ENCODE data around the gene MAB21L2. TPM values are rescaled to one million over a fixed set of nuclear protein-coding genes. Genes with fewer than 3 reads are reported as not detected.
A peak's percentile ranks its signal among the peaks of the same experiment; 100 is the strongest.

Gene MAB21L2
- total and polyA plus RNA-seq, 7 experiments from 2014 or later: not detected

- H3K27ac ChIP-seq (ENCODE audit: low read depth, low read length): no peak overlapping the region
- no peaks in the 10 kb centered on the region for H3K27me3 Mint-ChIP-seq
- CTCF ChIA-PET: no interaction called here
- H3K36me3 Mint-ChIP-seq: peaks cover 17 to 67% (median 58%) of the 10 kb centered on the region in 5 donors
- H3K4me3 ChIP-seq (ENCODE audit: low read length): no peak overlapping the region
- H3K9me3 ChIP-seq (ENCODE audit: control insufficient read depth in 2 of 3, low read length in 3 of 3): no peaks in the 10 kb centered on the region
- intact Hi-C loops (cut with micrococcal nuclease): no loop called here
- H3K9me3 Mint-ChIP-seq: peaks cover 0 to 6% (median 0%) of the 10 kb centered on the region in 11 donors
- POLR2A ChIA-PET: no interaction called here
- peaks cover 0 to 23% (median 0%) of the 10 kb centered on the region in 3 experiments for H3K36me3 ChIP-seq (ENCODE audit: control insufficient read depth in 2 of 3, insufficient read depth in 3 of 3, low read length in 3 of 3)
- H3K27ac Mint-ChIP-seq: no peak overlapping the region
- no peaks in the 10 kb centered on the region for H3K27me3 ChIP-seq (ENCODE audit: control insufficient read depth in 2 of 2, insufficient read depth in 2 of 2, low read length in 2 of 2)
- DNase-seq (no peak), ATAC-seq (no peak)
- H3K4me1 Mint-ChIP-seq: peaks cover 0 to 2% (median 0%) of the 10 kb centered on the region in 7 donors
- H3K4me1 ChIP-seq (ENCODE audit: control insufficient read depth in 2 of 2, insufficient read depth in 2 of 2, low read length in 2 of 2): no peaks in the 10 kb centered on the region
- H3K4me3 Mint-ChIP-seq: no peak overlapping the region
Measured at GRCh38 chr4:150581056-150581605, 820 bp upstream of the MAB21L2 start.

GRCh38 chr4:150581641-150582051, 305 bp upstream of the MAB21L2 start:
- no peak overlapping the region for H3K4me3 ChIP-seq (ENCODE audit: low read length)
- H3K4me1 ChIP-seq (ENCODE audit: control insufficient read depth in 2 of 2, insufficient read depth in 2 of 2, low read length in 2 of 2): no peaks in the 10 kb centered on the region
- Mint-ChIP-seq H3K36me3 (peaks cover 17 to 71% (median 63%) of the 10 kb centered on the region in 5 donors), H3K4me3 (no peak overlapping the region), H3K4me1 (peaks cover 0 to 2% (median 0%) of the 10 kb centered on the region in 7 donors), H3K27ac (no peak overlapping the region), H3K9me3 (peaks cover 0 to 6% (median 0%) of the 10 kb centered on the region in 11 donors), H3K27me3 (no peaks in the 10 kb centered on the region)
- no peak for DNase-seq
- H3K27ac ChIP-seq (ENCODE audit: low read depth, low read length): no peak overlapping the region
- ChIA-PET POLR2A (no interaction called here), CTCF (no interaction called here)
- no peak for ATAC-seq
- H3K9me3 ChIP-seq (ENCODE audit: control insufficient read depth in 2 of 3, low read length in 3 of 3): no peaks in the 10 kb centered on the region
- no peaks in the 10 kb centered on the region for H3K27me3 ChIP-seq (ENCODE audit: control insufficient read depth in 2 of 2, insufficient read depth in 2 of 2, low read length in 2 of 2)
- H3K36me3 ChIP-seq (ENCODE audit: control insufficient read depth in 2 of 3, insufficient read depth in 3 of 3, low read length in 3 of 3): peaks cover 0 to 23% (median 0%) of the 10 kb centered on the region in 3 experiments
- intact Hi-C loops (cut with micrococcal nuclease): no loop called here

GRCh38 chr4:150582873-150583286, 929 bp downstream of the MAB21L2 start:
- Mint-ChIP-seq H3K4me1 (peaks cover 0 to 2% (median 0%) of the 10 kb centered on the region in 7 donors), H3K4me3 (no peak overlapping the region), H3K27me3 (no peaks in the 10 kb centered on the region), H3K9me3 (peaks cover 0 to 6% (median 0%) of the 10 kb centered on the region in 11 donors), H3K36me3 (peaks cover 17 to 78% (median 64%) of the 10 kb centered on the region in 5 donors), H3K27ac (no peak overlapping the region)
- intact Hi-C loops (cut with micrococcal nuclease): no loop called here
- H3K27me3 ChIP-seq (ENCODE audit: control insufficient read depth in 2 of 2, insufficient read depth in 2 of 2, low read length in 2 of 2): no peaks in the 10 kb centered on the region
- no peaks in the 10 kb centered on the region for H3K4me1 ChIP-seq (ENCODE audit: control insufficient read depth in 2 of 2, insufficient read depth in 2 of 2, low read length in 2 of 2)
- H3K27ac ChIP-seq (ENCODE audit: low read depth, low read length): no peak overlapping the region
- CTCF ChIA-PET: no interaction called here
- POLR2A ChIA-PET: no interaction called here
- H3K9me3 ChIP-seq (ENCODE audit: control insufficient read depth in 2 of 3, low read length in 3 of 3): no peaks in the 10 kb centered on the region
- no peak overlapping the region for H3K4me3 ChIP-seq (ENCODE audit: low read length)
- ATAC-seq: no peak
- H3K36me3 ChIP-seq (ENCODE audit: control insufficient read depth in 2 of 3, insufficient read depth in 3 of 3, low read length in 3 of 3): peaks cover 0 to 28% (median 0%) of the 10 kb centered on the region in 3 experiments
- no peak for DNase-seq

GRCh38 chr4:150583287-150584110, 1.5 kb downstream of the MAB21L2 start:
- H3K9me3 Mint-ChIP-seq: peaks cover 0 to 6% (median 0%) of the 10 kb centered on the region in 11 donors
- no peak overlapping the region for H3K4me3 Mint-ChIP-seq
- intact Hi-C loops (cut with micrococcal nuclease): no loop called here
- H3K27me3 Mint-ChIP-seq: no peaks in the 10 kb centered on the region
- ChIA-PET CTCF (no interaction called here), POLR2A (no interaction called here)
- no peak overlapping the region for H3K27ac Mint-ChIP-seq
- Histone ChIP-seq H3K4me1 (ENCODE audit: control insufficient read depth in 2 of 2, insufficient read depth in 2 of 2, low read length in 2 of 2) (no peaks in the 10 kb centered on the region), H3K4me3 (ENCODE audit: low read length) (no peak overlapping the region), H3K27ac (ENCODE audit: low read depth, low read length) (no peak overlapping the region), H3K36me3 (ENCODE audit: control insufficient read depth in 2 of 3, insufficient read depth in 3 of 3, low read length in 3 of 3) (peaks cover 0 to 34% (median 0%) of the 10 kb centered on the region in 3 experiments), H3K9me3 (ENCODE audit: control insufficient read depth in 2 of 3, low read length in 3 of 3) (no peaks in the 10 kb centered on the region), H3K27me3 (ENCODE audit: control insufficient read depth in 2 of 2, insufficient read depth in 2 of 2, low read length in 2 of 2) (no peaks in the 10 kb centered on the region)
- no peak for DNase-seq
- no peak for ATAC-seq
- H3K4me1 Mint-ChIP-seq: peaks cover 0 to 2% (median 0%) of the 10 kb centered on the region in 7 donors
- H3K36me3 Mint-ChIP-seq: peaks cover 17 to 84% (median 68%) of the 10 kb centered on the region in 5 donors

GRCh38 chr4:150584111-150584915, 2.4 kb downstream of the MAB21L2 start:
- POLR2A ChIA-PET: no interaction called here
- Mint-ChIP-seq H3K36me3 (peaks cover 21 to 83% (median 63%) of the 10 kb centered on the region in 5 donors), H3K4me1 (no peaks in the 10 kb centered on the region), H3K27ac (peak overlapping the region in 1 of 9 donors; percentile 47), H3K4me3 (no peak overlapping the region), H3K27me3 (no peaks in the 10 kb centered on the region), H3K9me3 (peaks cover 0 to 6% (median 0%) of the 10 kb centered on the region in 11 donors)
- Histone ChIP-seq H3K4me3 (ENCODE audit: low read length) (no peak overlapping the region), H3K9me3 (ENCODE audit: control insufficient read depth in 2 of 3, low read length in 3 of 3) (no peaks in the 10 kb centered on the region), H3K36me3 (ENCODE audit: control insufficient read depth in 2 of 3, insufficient read depth in 3 of 3, low read length in 3 of 3) (peaks cover 0 to 34% (median 0%) of the 10 kb centered on the region in 3 experiments), H3K27me3 (ENCODE audit: control insufficient read depth in 2 of 2, insufficient read depth in 2 of 2, low read length in 2 of 2) (no peaks in the 10 kb centered on the region), H3K4me1 (ENCODE audit: control insufficient read depth in 2 of 2, insufficient read depth in 2 of 2, low read length in 2 of 2) (no peaks in the 10 kb centered on the region), H3K27ac (ENCODE audit: low read depth, low read length) (no peak overlapping the region)
- ATAC-seq (no peak), DNase-seq (no peak)
- CTCF ChIA-PET: no interaction called here
- intact Hi-C loops (cut with micrococcal nuclease): no loop called here

GRCh38 chr4:150585611-150586010, 3.7 kb downstream of the MAB21L2 start:
- no peak overlapping the region for H3K4me3 Mint-ChIP-seq
- DNase-seq (no peak), ATAC-seq (no peak)
- Histone ChIP-seq H3K36me3 (ENCODE audit: control insufficient read depth in 2 of 3, insufficient read depth in 3 of 3, low read length in 3 of 3) (peaks cover 0 to 38% (median 0%) of the 10 kb centered on the region in 3 experiments), H3K27me3 (ENCODE audit: control insufficient read depth in 2 of 2, insufficient read depth in 2 of 2, low read length in 2 of 2) (no peaks in the 10 kb centered on the region), H3K9me3 (ENCODE audit: control insufficient read depth in 2 of 3, low read length in 3 of 3) (no peaks in the 10 kb centered on the region), H3K27ac (ENCODE audit: low read depth, low read length) (no peak overlapping the region), H3K4me3 (ENCODE audit: low read length) (no peak overlapping the region), H3K4me1 (ENCODE audit: control insufficient read depth in 2 of 2, insufficient read depth in 2 of 2, low read length in 2 of 2) (no peaks in the 10 kb centered on the region)
- intact Hi-C loops (cut with micrococcal nuclease): no loop called here
- H3K27me3 Mint-ChIP-seq: no peaks in the 10 kb centered on the region
- H3K36me3 Mint-ChIP-seq: peaks cover 18 to 82% (median 63%) of the 10 kb centered on the region in 5 donors
- H3K27ac Mint-ChIP-seq: peak overlapping the region in 2 of 9 donors; percentile 7 to 41
- ChIA-PET CTCF (no interaction called here), POLR2A (no interaction called here)
- H3K4me1 Mint-ChIP-seq: no peaks in the 10 kb centered on the region
- peaks cover 0 to 5% (median 0%) of the 10 kb centered on the region in 11 donors for H3K9me3 Mint-ChIP-seq
